Kidney (tissue), 14 donors: ENCODE data around the gene IQGAP3. TPM values are rescaled to one million over a fixed set of nuclear protein-coding genes. Genes with fewer than 3 reads are reported as not detected.

ENCODE experiments used
- DNase-seq, 5 donors: peaks; one replicate each; pipeline ENCODE4 v3.0.0-alpha.2; 2013 to 2020
- FAIRE-seq: peaks from 2 replicates; lab custom pipeline; 2012; peaks lifted over from hg19 to GRCh38; lab: Jason Lieb, UNC
- H3K27ac ChIP-seq, 2 donors: one replicate each; pipeline ENCODE4 v1.7.0; 2013; ENCODE audit warnings: low read depth in 2 of 2, low read length in 2 of 2, inconsistent platforms in 1 of 2
- H3K27me3 ChIP-seq: one replicate; pipeline ENCODE4 v1.7.1; 2013; ENCODE audit warnings: low read length, inconsistent platforms; ENCODE audit not compliant: control insufficient read depth, insufficient read depth
- H3K36me3 ChIP-seq, 3 donors: one replicate each; pipeline versions ENCODE4 v1.7.0 to v1.7.1; 2013; ENCODE audit warnings: low read length in 3 of 3, control low read depth in 1 of 3, inconsistent platforms in 1 of 3; ENCODE audit not compliant: insufficient read depth in 3 of 3, control insufficient read depth in 2 of 3
- H3K4me1 ChIP-seq, 3 donors: one replicate each; pipeline versions ENCODE4 v1.7.0 to v1.7.1; 2013; ENCODE audit warnings: low read length in 3 of 3, inconsistent platforms in 1 of 3, low read depth in 1 of 3; ENCODE audit not compliant: control insufficient read depth in 2 of 3, insufficient read depth in 2 of 3
- H3K4me3 ChIP-seq, 3 donors: one replicate each; pipeline versions ENCODE4 v1.7.0 to v1.8.1; 2013; ENCODE audit warnings: low read length in 3 of 3, control low read depth in 1 of 3, inconsistent platforms in 1 of 3
- H3K9ac ChIP-seq, 3 donors: one replicate each; pipeline versions ENCODE4 v1.7.0 to v1.7.1; 2013; ENCODE audit warnings: low read length in 3 of 3, control low read depth in 1 of 3, inconsistent platforms in 1 of 3
- H3K9me3 ChIP-seq, 3 donors: one replicate each; pipeline versions ENCODE4 v1.7.0 to v1.7.1; 2013; ENCODE audit warnings: low read length in 3 of 3, control low read depth in 1 of 3, inconsistent platforms in 1 of 3; ENCODE audit not compliant: control insufficient read depth in 2 of 3, insufficient read depth in 1 of 3
- intact Hi-C: fragments of 100-400 bp; cut with DNase I; formaldehyde crosslinking; loops from one replicate; pipeline ENCODE4 v1.11.1; 2022
- polyA plus RNA-seq: library from polyadenylated mRNA; stranded (reverse); fragments of 350-450 nt; fragmentation: Illumina TruSeq; extraction: RNeasy Lipid Tissue Mini Kit (QIAGEN cat#74804); gene quantifications from one replicate; pipeline ENCODE4 v1.2.3, GENCODE V29; 2014; ENCODE audit warnings: low read depth, low replicate concordance; ENCODE audit not compliant: insufficient read depth
- total RNA-seq: library from RNA; stranded (reverse); fragmentation: NEBNext Ultra II Directional; extraction: Animal tissue kit (Norgen Biotek cat#: 25700); gene quantifications from one replicate; pipeline ENCODE4 v1.2.1, GENCODE V29; 2021
- TF ChIP-seq, protein P1 (sequence below): IDR thresholded peaks from 3 replicates; pipeline ENCODE4 v1.5.1; 2012; ENCODE audit warnings: mild to moderate bottlenecking, moderate library complexity, borderline replicate concordance; ENCODE audit not compliant: insufficient read depth; ENCODE audit errors: extremely low read depth
- donor health status: control.
- donor health status: control.
- donor health status: control.
- donor health status: control.
- donor health status: control.
- donor health status: DM: yes; HTN: yes; CAD: no.
- donor health status: Normal renal cell carcinoma (clear cell type).

Gene IQGAP3
- total and polyA plus RNA-seq, 2 donors from 2014 or later, result 0.13 to 1.7 TPM

DNA sequence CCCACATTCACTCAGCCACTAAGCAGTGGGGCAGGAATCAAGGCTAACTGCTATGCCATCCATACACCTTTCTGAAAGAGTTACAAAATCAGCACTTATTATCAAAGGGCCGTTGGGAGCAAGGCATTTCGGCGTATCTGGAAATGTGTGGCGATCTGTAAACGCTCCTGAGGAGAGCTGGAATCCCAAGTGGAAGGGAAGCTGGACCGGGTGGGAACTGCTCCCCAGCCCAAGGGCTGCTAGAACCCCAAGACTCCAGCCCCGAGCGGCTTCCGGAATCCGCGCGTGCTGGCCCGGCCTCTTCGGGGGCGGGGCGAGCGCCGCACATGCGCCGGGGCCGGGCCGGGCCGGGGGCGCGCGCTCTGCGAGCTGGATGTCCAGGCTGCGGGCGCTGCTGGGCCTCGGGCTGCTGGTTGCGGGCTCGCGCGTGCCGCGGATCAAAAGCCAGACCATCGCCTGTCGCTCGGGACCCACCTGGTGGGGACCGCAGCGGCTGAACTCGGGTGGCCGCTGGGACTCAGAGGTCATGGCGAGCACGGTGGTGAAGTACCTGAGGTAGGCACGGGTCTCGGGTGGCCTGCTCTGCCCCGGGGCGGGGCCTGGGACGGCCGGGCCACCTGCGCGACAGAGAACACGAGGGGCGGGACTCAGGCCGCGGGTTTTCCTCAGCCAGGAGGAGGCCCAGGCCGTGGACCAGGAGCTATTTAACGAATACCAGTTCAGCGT is 19.2 kb upstream of the IQGAP3 start, which contains the start of gene NAXE:
NAXE (plus strand) TSS at position 345 of the 726 bp plus-strand sequence; CDS start at position 374, 29 bp downstream.
- Histone ChIP-seq H3K36me3 (peaks cover 2 to 12% (median 10%) of the 10 kb centered on the region in 3 donors), H3K27ac (peak within 1 kb of the TSS; percentile 66 to 90), H3K9me3 (no peaks in the 10 kb centered on the region), H3K27me3 (no peaks in the 10 kb centered on the region), H3K4me3 (peak within 1 kb of the TSS; percentile 83 to 97 (median 83)), H3K4me1 (peaks cover 0 to 11% (median 5%) of the 10 kb centered on the region in 3 donors), H3K9ac (peak within 1 kb of the TSS; percentile 68 to 97 (median 70))
- FAIRE-seq (no peak), DNase-seq (peak; percentile 78 to 91 (median 84))
- intact Hi-C loops, result no loop called here
- TF ChIP-seq, protein P1, sequence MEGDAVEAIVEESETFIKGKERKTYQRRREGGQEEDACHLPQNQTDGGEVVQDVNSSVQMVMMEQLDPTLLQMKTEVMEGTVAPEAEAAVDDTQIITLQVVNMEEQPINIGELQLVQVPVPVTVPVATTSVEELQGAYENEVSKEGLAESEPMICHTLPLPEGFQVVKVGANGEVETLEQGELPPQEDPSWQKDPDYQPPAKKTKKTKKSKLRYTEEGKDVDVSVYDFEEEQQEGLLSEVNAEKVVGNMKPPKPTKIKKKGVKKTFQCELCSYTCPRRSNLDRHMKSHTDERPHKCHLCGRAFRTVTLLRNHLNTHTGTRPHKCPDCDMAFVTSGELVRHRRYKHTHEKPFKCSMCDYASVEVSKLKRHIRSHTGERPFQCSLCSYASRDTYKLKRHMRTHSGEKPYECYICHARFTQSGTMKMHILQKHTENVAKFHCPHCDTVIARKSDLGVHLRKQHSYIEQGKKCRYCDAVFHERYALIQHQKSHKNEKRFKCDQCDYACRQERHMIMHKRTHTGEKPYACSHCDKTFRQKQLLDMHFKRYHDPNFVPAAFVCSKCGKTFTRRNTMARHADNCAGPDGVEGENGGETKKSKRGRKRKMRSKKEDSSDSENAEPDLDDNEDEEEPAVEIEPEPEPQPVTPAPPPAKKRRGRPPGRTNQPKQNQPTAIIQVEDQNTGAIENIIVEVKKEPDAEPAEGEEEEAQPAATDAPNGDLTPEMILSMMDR, result no peak

GRCh38 chr1:156591181-156591431 is 18.7 kb upstream of the IQGAP3 start:
- no peak for FAIRE-seq
- no peak for DNase-seq
- TF ChIP-seq, protein P1, result no peak
- Histone ChIP-seq H3K27me3 (no peaks in the 10 kb centered on the region), H3K9me3 (no peaks in the 10 kb centered on the region), H3K4me3 (peak overlapping the region; percentile 83 to 97 (median 83)), H3K27ac (peak overlapping the region; percentile 64 to 90), H3K36me3 (peaks cover 2 to 10% (median 7%) of the 10 kb centered on the region in 3 donors), H3K9ac (peak overlapping the region in 2 of 3 donors; percentile 70 to 97), H3K4me1 (peaks cover 0 to 11% (median 5%) of the 10 kb centered on the region in 3 donors)
- intact Hi-C loops, result no loop called here

DNA sequence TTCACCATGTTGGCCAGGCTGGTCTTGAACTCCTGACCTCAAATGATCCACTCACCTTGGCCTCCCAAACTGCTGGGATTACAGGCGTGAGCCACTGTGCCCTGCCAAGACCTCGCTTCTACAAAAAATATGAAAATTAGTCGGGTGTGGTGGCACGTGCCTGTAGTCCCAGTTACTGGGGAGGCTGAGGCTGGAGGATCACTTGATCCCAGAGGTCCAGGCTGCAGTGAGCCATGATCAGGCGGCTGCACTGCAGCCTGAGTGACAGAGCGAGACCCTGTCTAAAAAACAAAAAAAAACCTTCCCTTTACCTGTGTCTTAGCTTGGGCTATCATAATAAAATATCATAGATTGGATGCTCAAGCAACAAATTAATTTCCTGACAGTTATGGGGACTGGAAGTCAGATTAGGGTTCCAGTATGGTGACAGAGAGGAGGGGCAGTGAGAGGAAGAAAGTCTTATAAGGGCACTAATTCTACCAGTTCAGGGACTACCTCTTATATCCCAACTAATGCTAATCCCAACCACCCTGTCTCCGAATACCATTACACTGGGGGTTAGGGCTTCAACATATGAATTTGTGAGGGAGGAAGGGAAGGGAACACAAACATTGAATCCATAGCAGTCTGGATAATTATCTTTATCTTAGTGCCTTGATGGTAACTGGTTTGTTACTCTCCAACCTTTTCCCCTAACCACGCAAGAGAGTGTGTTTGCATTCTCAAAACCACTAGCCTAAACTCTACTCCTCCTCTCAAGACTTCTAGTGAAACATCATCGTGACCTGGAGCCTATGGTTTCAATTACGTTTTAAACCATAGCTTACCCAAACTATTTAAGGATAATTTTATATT is 18.2 kb upstream of the IQGAP3 start:
- TF ChIP-seq, protein P1, result no peak
- DNase-seq, result no peak
- peak overlapping the region in 1 of 3 donors; percentile 97 for H3K9ac ChIP-seq
- peaks cover 2 to 10% (median 5%) of the 10 kb centered on the region in 3 donors for H3K36me3 ChIP-seq
- no peak overlapping the region for H3K27ac ChIP-seq
- FAIRE-seq, result no peak
- no peaks in the 10 kb centered on the region for H3K9me3 ChIP-seq
- peak overlapping the region in 2 of 3 donors; percentile 83 to 97 for H3K4me3 ChIP-seq
- no peaks in the 10 kb centered on the region for H3K27me3 ChIP-seq
- peaks cover 0 to 11% (median 5%) of the 10 kb centered on the region in 3 donors for H3K4me1 ChIP-seq
- intact Hi-C loops, result no loop called here
